Stimulated activated CD8-positive, alpha-beta memory T cell treated with anti-CD3 and anti-CD28 coated beads, Interleukin-15, amount 100 ng/mL, for 4 hours (primary cell): Measurements from ENCODE around the gene BGLAP.
A peak's percentile ranks its signal among the peaks of the same experiment; 100 is the strongest.

Experiments
- DNase-seq, 2 donors: peaks; one replicate each; pipeline ENCODE4 v3.0.0-alpha.2; 2020; ENCODE audit warnings: low read depth in 2 of 2

Gene BGLAP

GRCh38 chr1:156291226-156292061 lies 49.5 kb downstream of the BGLAP start:
- DNase-seq = peak in 1 of 2 donors; percentile 14
